ENCODE measurements around the gene GFAP.

DNA sequence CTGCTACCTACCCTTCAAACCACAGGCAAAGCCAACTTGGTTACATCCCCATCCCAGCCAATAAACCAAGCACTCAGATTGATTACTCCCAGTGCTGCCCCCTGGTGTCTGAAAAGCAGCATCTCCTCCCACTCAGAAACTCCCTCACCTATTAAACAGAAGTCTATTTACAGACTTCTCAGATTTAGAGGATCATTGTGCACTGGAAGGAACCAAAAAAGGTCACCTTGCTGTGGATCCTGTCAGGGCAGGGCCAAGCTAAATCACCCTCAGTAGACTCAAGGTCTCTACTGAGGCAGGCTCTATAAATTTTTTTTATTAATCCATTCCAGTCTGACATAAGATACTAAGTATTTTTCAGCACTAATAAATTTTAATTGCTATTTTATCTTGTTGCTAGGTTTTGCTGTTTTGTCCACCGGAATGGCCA, 50.1 kb downstream of the GFAP start:
- TF ChIP-seq, protein P1, sequence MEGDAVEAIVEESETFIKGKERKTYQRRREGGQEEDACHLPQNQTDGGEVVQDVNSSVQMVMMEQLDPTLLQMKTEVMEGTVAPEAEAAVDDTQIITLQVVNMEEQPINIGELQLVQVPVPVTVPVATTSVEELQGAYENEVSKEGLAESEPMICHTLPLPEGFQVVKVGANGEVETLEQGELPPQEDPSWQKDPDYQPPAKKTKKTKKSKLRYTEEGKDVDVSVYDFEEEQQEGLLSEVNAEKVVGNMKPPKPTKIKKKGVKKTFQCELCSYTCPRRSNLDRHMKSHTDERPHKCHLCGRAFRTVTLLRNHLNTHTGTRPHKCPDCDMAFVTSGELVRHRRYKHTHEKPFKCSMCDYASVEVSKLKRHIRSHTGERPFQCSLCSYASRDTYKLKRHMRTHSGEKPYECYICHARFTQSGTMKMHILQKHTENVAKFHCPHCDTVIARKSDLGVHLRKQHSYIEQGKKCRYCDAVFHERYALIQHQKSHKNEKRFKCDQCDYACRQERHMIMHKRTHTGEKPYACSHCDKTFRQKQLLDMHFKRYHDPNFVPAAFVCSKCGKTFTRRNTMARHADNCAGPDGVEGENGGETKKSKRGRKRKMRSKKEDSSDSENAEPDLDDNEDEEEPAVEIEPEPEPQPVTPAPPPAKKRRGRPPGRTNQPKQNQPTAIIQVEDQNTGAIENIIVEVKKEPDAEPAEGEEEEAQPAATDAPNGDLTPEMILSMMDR (IDR thresholded peaks at IDR 0.05; ENCODE audit: poor library complexity) = peak; percentile 92
- no peak for TF ChIP-seq EZH2phosphoT487 (IDR thresholded peaks at IDR 0.05; ENCODE audit: low read depth, severe bottlenecking, unreplicated experiment)
